SK-N-SH (cell line): Measurements from ENCODE around the gene ENHO.

ENCODE experiments used
- CTCF ChIP-seq: fragments of 200-600 bp; sonication (generic); IDR thresholded peaks from 2 replicates; pipeline ENCODE4 v1.6.1; 2017; ENCODE audit warnings: antibody characterized with exemption, mild to moderate bottlenecking, moderate library complexity
- ELF1 ChIP-seq: IDR thresholded peaks from 2 replicates; pipeline ENCODE4 v1.4.0; 2012
- EP300 ChIP-seq, 2 experiments: IDR thresholded peaks; 2 replicates each; pipeline versions ENCODE4 v1.4.0 to v1.6.1; 2012; ENCODE audit warnings: borderline replicate concordance in 1 of 2, low read depth in 1 of 2, low read length in 1 of 2
- FOSL2 ChIP-seq: IDR thresholded peaks from 2 replicates; pipeline ENCODE4 v1.4.0; 2012; ENCODE audit warnings: low read depth, mild to moderate bottlenecking, moderate library complexity, borderline replicate concordance
- FOXM1 ChIP-seq: IDR thresholded peaks from 2 replicates; pipeline ENCODE4 v1.4.0; 2012; ENCODE audit warnings: low read depth, mild to moderate bottlenecking
- GATA2 ChIP-seq: sonication (generic); formaldehyde crosslinking; IDR thresholded peaks from 2 replicates; pipeline ENCODE4 v1.5.0; 2020; ENCODE audit warnings: mild to moderate bottlenecking, missing genetic modification reagents
- JUND ChIP-seq: IDR thresholded peaks from 2 replicates; pipeline ENCODE4 v1.4.0; 2012
- NRF1 ChIP-seq: IDR thresholded peaks from 2 replicates; pipeline ENCODE4 v1.6.1; 2012; ENCODE audit warnings: low read depth, mild to moderate bottlenecking, low read length
- POLR2AphosphoS5 ChIP-seq: IDR thresholded peaks from 2 replicates; pipeline ENCODE4 v1.6.1; 2012; ENCODE audit warnings: low read depth, low read length
- RXRA ChIP-seq: IDR thresholded peaks from 2 replicates; pipeline ENCODE4 v1.4.0; 2012; ENCODE audit warnings: low read depth, mild to moderate bottlenecking, borderline replicate concordance
- YY1 ChIP-seq: IDR thresholded peaks from 2 replicates; pipeline ENCODE4 v1.4.0; 2012; ENCODE audit warnings: low read depth, mild to moderate bottlenecking
- TF ChIP-seq, protein P1 (sequence below): IDR thresholded peaks from 2 replicates; pipeline ENCODE4 v1.4.0; 2012; ENCODE audit warnings: low read depth, borderline replicate concordance

DNA sequence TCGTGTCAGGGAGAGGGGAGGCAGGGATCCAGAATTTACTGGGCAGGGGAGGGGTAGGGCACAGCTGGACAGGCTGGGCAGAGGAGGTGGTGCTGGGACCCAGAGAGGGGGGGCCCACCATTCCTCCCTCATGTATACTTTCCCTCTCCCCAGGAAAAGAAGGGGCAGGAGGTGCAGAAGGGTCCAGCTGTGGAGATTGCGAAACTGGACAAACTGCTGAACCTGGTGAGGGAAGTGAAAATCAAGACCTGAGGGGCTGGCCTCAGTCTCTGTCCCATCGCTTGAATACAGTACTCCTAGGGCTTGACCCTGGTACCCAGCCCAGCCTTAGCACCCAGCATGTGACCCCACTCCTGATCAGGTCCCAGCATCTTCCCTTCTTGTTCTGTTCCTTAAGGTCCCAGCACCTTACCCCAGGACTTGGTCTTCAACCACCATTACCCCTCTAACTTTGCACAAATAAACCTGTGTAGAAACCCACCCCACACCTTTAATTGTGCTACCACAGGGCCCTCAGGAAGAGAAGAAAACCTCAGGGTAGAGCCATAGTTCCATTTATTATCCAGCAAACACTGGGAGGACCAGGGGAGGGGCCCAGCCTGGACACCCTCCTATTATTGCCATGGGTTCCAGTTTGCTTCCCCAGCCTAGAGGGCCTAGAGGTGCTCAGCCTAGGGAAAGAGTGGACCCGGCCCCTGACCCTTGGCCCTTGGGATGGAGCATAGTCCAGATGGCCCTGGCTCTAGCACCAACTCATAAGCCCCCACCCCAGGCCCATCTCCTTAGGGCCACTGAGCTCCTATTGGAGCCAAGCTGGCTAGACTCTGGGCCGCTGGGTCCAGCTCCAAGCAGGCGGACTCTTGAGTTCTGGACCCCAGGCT is 2.0 kb downstream of the ENHO start:
- TF ChIP-seq EP300 (IDR thresholded peaks at IDR 0.05; ENCODE audit: borderline replicate concordance in 1 of 2, low read depth in 1 of 2, low read length in 1 of 2) = no peak
- TF ChIP-seq GATA2 (CRISPR knock-in tag) = no peak
- TF ChIP-seq, protein P1, sequence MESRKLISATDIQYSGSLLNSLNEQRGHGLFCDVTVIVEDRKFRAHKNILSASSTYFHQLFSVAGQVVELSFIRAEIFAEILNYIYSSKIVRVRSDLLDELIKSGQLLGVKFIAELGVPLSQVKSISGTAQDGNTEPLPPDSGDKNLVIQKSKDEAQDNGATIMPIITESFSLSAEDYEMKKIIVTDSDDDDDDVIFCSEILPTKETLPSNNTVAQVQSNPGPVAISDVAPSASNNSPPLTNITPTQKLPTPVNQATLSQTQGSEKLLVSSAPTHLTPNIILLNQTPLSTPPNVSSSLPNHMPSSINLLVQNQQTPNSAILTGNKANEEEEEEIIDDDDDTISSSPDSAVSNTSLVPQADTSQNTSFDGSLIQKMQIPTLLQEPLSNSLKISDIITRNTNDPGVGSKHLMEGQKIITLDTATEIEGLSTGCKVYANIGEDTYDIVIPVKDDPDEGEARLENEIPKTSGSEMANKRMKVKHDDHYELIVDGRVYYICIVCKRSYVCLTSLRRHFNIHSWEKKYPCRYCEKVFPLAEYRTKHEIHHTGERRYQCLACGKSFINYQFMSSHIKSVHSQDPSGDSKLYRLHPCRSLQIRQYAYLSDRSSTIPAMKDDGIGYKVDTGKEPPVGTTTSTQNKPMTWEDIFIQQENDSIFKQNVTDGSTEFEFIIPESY = no peak
- TF ChIP-seq CTCF = no peak
- TF ChIP-seq NRF1 = no peak
- no peak for TF ChIP-seq ELF1
- no peak for TF ChIP-seq JUND
- TF ChIP-seq RXRA = no peak
- no peak for TF ChIP-seq FOSL2
- no peak for TF ChIP-seq YY1
- no peak for TF ChIP-seq POLR2AphosphoS5
- TF ChIP-seq FOXM1 = no peak
